ENCODE measurements around the gene PPP1R11.
"Not testable (repeated sequence)": the region's sequence is repeated elsewhere in the genome, so short reads cannot be mapped to it uniquely, and the experiment has no call there.

The PPP1R11 gene

GRCh38 chr6:30066577-30067459 is at the start of gene PPP1R11:
PPP1R11 (plus strand) TSS chr6:30067198; CDS start chr6:30067411, 213 bp downstream.
- peak; percentile 97 for DNase-seq (ENCODE audit: low spot score)

- no peak for DNase-seq (ENCODE audit: low spot score)
Observed at GRCh38 chr6:30019819-30020218, 47.2 kb upstream of the PPP1R11 start.

- DNase-seq (ENCODE audit: low spot score): no peak
Observed at GRCh38 chr6:30020626-30021025, 46.4 kb upstream of the PPP1R11 start.

GRCh38 chr6:30022189-30022588 is 44.8 kb upstream of the PPP1R11 start:
- no peak for DNase-seq (ENCODE audit: low spot score)

GRCh38 chr6:30022712-30023111 is 44.3 kb upstream of the PPP1R11 start:
- not testable (repeated sequence) for DNase-seq (ENCODE audit: low spot score)

GRCh38 chr6:30025186-30025585 is 41.8 kb upstream of the PPP1R11 start:
- no peak for DNase-seq (ENCODE audit: low spot score)

GRCh38 chr6:30029588-30029987 is 37.4 kb upstream of the PPP1R11 start:
- DNase-seq (ENCODE audit: low spot score): no peak

GRCh38 chr6:30031381-30031780 is 35.6 kb upstream of the PPP1R11 start:
- DNase-seq (ENCODE audit: low spot score): no peak

- not testable (repeated sequence) for DNase-seq (ENCODE audit: low spot score)
Observed at GRCh38 chr6:30033440-30033839, 33.6 kb upstream of the PPP1R11 start.

- DNase-seq (ENCODE audit: low spot score): no peak
Observed at GRCh38 chr6:30035784-30036183, 31.2 kb upstream of the PPP1R11 start.

GRCh38 chr6:30037182-30037788 is 29.7 kb upstream of the PPP1R11 start:
- DNase-seq (ENCODE audit: low spot score): peak; percentile 33

GRCh38 chr6:30041221-30041620 is 25.8 kb upstream of the PPP1R11 start:
- no peak for DNase-seq (ENCODE audit: low spot score)

GRCh38 chr6:30041821-30042220 is 25.2 kb upstream of the PPP1R11 start:
- no peak for DNase-seq (ENCODE audit: low spot score)

- DNase-seq (ENCODE audit: low spot score): no peak
Observed at GRCh38 chr6:30042476-30042875, 24.5 kb upstream of the PPP1R11 start.

- no peak for DNase-seq (ENCODE audit: low spot score)
Observed at GRCh38 chr6:30042914-30043313, 24.1 kb upstream of the PPP1R11 start.

GRCh38 chr6:30043744-30044143 is 23.3 kb upstream of the PPP1R11 start:
- no peak for DNase-seq (ENCODE audit: low spot score)

GRCh38 chr6:30044630-30045029 is 22.4 kb upstream of the PPP1R11 start:
- peak; percentile 75 for DNase-seq (ENCODE audit: low spot score)

GRCh38 chr6:30047220-30047619 is 19.8 kb upstream of the PPP1R11 start:
- no peak for DNase-seq (ENCODE audit: low spot score)

- DNase-seq (ENCODE audit: low spot score): no peak
Observed at GRCh38 chr6:30053682-30054081, 13.3 kb upstream of the PPP1R11 start.

GRCh38 chr6:30055513-30055912 is 11.5 kb upstream of the PPP1R11 start:
- DNase-seq (ENCODE audit: low spot score): no peak

GRCh38 chr6:30060606-30061091 is 6.3 kb upstream of the PPP1R11 start:
- peak; percentile 43 for DNase-seq (ENCODE audit: low spot score)

- peak; percentile 96 for DNase-seq (ENCODE audit: low spot score)
Observed at GRCh38 chr6:30061092-30061857, 5.7 kb upstream of the PPP1R11 start, which contains the start of gene POLR1H. POLR1H (plus strand) TSS chr6:30061265; CDS start chr6:30061525, 260 bp downstream.

Data from AG08395 (cell line).